A204.1 (cell line): ENCODE results near the gene ZNF417.
"Not testable (repeated sequence)": the region's sequence is repeated elsewhere in the genome, so short reads cannot be mapped to it uniquely, and the experiment has no call there.

Source experiments
- FAIRE-seq: peaks from 2 replicates; lab custom pipeline; 2012; peaks lifted over from hg19 to GRCh38; lab: Jason Lieb, UNC

ZNF417 gene

GRCh38 chr19:57887195-57887941 lies 29.0 kb downstream of the ZNF417 start:
- FAIRE-seq: no peak

- no peak for FAIRE-seq
Measured at GRCh38 chr19:57886046-57886445, 30.3 kb downstream of the ZNF417 start.

- not testable (repeated sequence) for FAIRE-seq
Measured at GRCh38 chr19:57873883-57874799, 42.3 kb downstream of the ZNF417 start.

DNA sequence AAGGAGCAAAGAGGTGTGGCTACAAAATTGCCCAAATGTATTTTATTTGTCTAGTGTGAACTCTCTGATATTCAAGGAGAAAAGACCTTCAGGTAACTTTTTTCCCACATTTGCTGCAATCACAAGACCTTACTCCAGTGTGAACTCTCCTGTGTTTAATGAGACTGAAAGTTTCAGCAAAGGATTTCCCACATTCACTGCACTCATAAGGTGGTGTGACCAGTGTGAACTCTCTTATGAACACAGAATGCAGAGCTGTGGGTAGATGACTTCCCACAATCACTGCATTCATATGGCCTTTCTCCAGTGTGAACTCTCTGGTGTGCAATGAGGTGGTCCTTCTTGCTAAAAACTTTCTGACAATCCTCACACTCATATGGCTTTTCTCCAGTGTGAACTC lies 43.9 kb downstream of the ZNF417 start:
- no peak for FAIRE-seq

DNA sequence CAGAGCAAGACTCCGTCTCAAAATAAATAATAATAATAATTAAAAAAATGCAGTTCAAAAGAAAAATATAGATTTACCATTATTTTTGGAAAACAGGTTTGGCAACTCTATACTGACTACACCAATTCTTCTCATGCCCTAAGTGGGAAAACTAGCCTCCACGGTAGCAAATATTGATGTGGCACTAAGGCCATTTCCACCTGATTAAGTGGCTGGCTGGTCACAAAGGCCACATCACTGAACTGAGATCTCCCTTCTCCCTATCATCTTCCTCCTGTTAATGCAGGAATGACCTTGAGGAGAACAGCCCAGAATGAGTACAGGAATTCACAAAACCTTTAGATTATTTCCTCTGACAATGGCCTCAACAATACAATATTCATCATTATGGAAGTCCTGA lies 46.2 kb downstream of the ZNF417 start:
- FAIRE-seq: no peak

DNA sequence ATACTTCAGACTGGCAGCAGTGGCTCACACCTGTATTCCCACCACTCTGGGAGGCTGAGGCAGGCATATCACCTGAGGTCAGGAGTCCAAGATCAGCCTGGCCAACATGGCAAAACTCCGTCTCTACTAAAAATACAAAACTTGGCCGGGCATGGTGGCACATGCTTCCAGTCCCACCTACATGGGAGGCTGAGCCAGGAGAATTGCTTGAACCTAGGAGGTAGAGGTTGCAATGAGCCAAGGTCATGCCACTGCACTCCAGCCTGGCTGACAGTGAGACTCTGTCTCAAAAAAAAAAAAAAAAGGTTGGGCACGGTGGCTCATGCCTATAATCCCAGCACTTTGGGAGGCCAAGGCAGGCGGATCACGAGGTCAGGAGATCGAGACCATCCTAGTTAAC lies 46.7 kb downstream of the ZNF417 start:
- FAIRE-seq: not testable (repeated sequence)

GRCh38 chr19:57867868-57868492 lies 48.4 kb downstream of the ZNF417 start:
- FAIRE-seq: no peak
